ENCODE data around the gene AP3S1.

Gene AP3S1

GRCh38 chr5:115948091-115948534, 106.4 kb downstream of the AP3S1 start:
- DNase-seq (ENCODE audit: low read depth), result no peak
- no peak overlapping the region for H3K4me3 ChIP-seq (ENCODE audit: low read depth, low read length)
- TF ChIP-seq CTCF (IDR thresholded peaks at IDR 0.05; ENCODE audit: control insufficient read depth, extremely low read depth, insufficient read depth), result no peak

- DNase-seq (ENCODE audit: low read depth), result no peak
- no peak for TF ChIP-seq CTCF (IDR thresholded peaks at IDR 0.05; ENCODE audit: control insufficient read depth, extremely low read depth, insufficient read depth)
- H3K4me3 ChIP-seq (ENCODE audit: low read depth, low read length), result no peak overlapping the region
Observed at GRCh38 chr5:115949096-115949495, 107.4 kb downstream of the AP3S1 start.

GRCh38 chr5:115952588-115952987, 110.9 kb downstream of the AP3S1 start:
- no peak overlapping the region for H3K4me3 ChIP-seq (ENCODE audit: low read depth, low read length)
- no peak for TF ChIP-seq CTCF (IDR thresholded peaks at IDR 0.05; ENCODE audit: control insufficient read depth, extremely low read depth, insufficient read depth)
- no peak for DNase-seq (ENCODE audit: low read depth)

- no peak overlapping the region for H3K4me3 ChIP-seq (ENCODE audit: low read depth, low read length)
- DNase-seq (ENCODE audit: low read depth), result no peak
- no peak for TF ChIP-seq CTCF (IDR thresholded peaks at IDR 0.05; ENCODE audit: control insufficient read depth, extremely low read depth, insufficient read depth)
Observed at GRCh38 chr5:115954144-115954543, 112.4 kb downstream of the AP3S1 start.

- TF ChIP-seq CTCF (IDR thresholded peaks at IDR 0.05; ENCODE audit: control insufficient read depth, extremely low read depth, insufficient read depth), result no peak
- H3K4me3 ChIP-seq (ENCODE audit: low read depth, low read length), result no peak overlapping the region
- DNase-seq (ENCODE audit: low read depth), result no peak
Observed at GRCh38 chr5:115956957-115957356, 115.2 kb downstream of the AP3S1 start.

- TF ChIP-seq CTCF (IDR thresholded peaks at IDR 0.05; ENCODE audit: control insufficient read depth, extremely low read depth, insufficient read depth), result no peak
- H3K4me3 ChIP-seq (ENCODE audit: low read depth, low read length), result no peak overlapping the region
- no peak for DNase-seq (ENCODE audit: low read depth)
Observed at GRCh38 chr5:115961381-115962238, 119.9 kb downstream of the AP3S1 start.

GRCh38 chr5:115962239-115962564, 120.5 kb downstream of the AP3S1 start, which contains the start of gene LVRN:
Gene LVRN (plus strand): TSS chr5:115962475. CDS start chr5:115962618, 143 bp downstream.
- TF ChIP-seq CTCF (IDR thresholded peaks at IDR 0.05; ENCODE audit: control insufficient read depth, extremely low read depth, insufficient read depth), result no peak
- H3K4me3 ChIP-seq (ENCODE audit: low read depth, low read length), result no peak within 1 kb of the TSS

More at GRCh38 chr5:115962239-115962564, 120.5 kb downstream of the AP3S1 start, which contains the start of gene LVRN:
- DNase-seq (ENCODE audit: low read depth), result no peak
